Activated CD4-positive, alpha-beta T cell treated with anti-CD3 and anti-CD28 coated beads, Interleukin-2, Interleukin-4, amounts not matched to agents 100 ng/mL and 50 ng/mL, durations not matched to agents 16 hours and 8 hours (primary cell): Measurements from ENCODE around the gene ZNF205.
A peak's percentile ranks its signal among the peaks of the same experiment; 100 is the strongest.

Experiments used
- DNase-seq: peaks from one replicate; pipeline ENCODE4 v3.0.0-alpha.2; 2020; ENCODE audit warnings: low spot score

The ZNF205 gene

GRCh38 chr16:3101841-3102470 is 10.4 kb upstream of the ZNF205 start:
- DNase-seq, result peak; percentile 42

GRCh38 chr16:3106205-3106928 is 6.0 kb upstream of the ZNF205 start:
- peak; percentile 94 for DNase-seq

GRCh38 chr16:3112881-3113574 is 642 bp downstream of the ZNF205 start:
- DNase-seq, result no peak

GRCh38 chr16:3113765-3114479 is 1.5 kb downstream of the ZNF205 start:
- DNase-seq, result no peak

- no peak for DNase-seq
Measured at GRCh38 chr16:3115003-3115402, 2.6 kb downstream of the ZNF205 start.

GRCh38 chr16:3115561-3115960 is 3.2 kb downstream of the ZNF205 start:
- DNase-seq, result no peak

- DNase-seq, result no peak
Measured at GRCh38 chr16:3118204-3118790, 5.9 kb downstream of the ZNF205 start.

- DNase-seq, result no peak
Measured at GRCh38 chr16:3118846-3119245, 6.5 kb downstream of the ZNF205 start.

- DNase-seq, result no peak
Measured at GRCh38 chr16:3119286-3119685, 6.9 kb downstream of the ZNF205 start.

- DNase-seq, result no peak
Measured at GRCh38 chr16:3119701-3120408, 7.5 kb downstream of the ZNF205 start.

- no peak for DNase-seq
Measured at GRCh38 chr16:3120435-3120834, 8.0 kb downstream of the ZNF205 start.

- no peak for DNase-seq
Measured at GRCh38 chr16:3121851-3122467, 9.6 kb downstream of the ZNF205 start.

- no peak for DNase-seq
Measured at GRCh38 chr16:3122926-3123570, 10.7 kb downstream of the ZNF205 start.

- DNase-seq, result peak; percentile 96
Measured at GRCh38 chr16:3123986-3124886, 11.8 kb downstream of the ZNF205 start.

- DNase-seq, result no peak
Measured at GRCh38 chr16:3127745-3128144, 15.4 kb downstream of the ZNF205 start.

GRCh38 chr16:3129137-3130131 is 17.0 kb downstream of the ZNF205 start:
- DNase-seq, result peak; percentile 93

- peak; percentile 43 for DNase-seq
Measured at GRCh38 chr16:3131755-3132377, 19.5 kb downstream of the ZNF205 start.

- no peak for DNase-seq
Measured at GRCh38 chr16:3133844-3134243, 21.5 kb downstream of the ZNF205 start.
